ENCODE data around the gene BLMH.

BLMH gene

DNA sequence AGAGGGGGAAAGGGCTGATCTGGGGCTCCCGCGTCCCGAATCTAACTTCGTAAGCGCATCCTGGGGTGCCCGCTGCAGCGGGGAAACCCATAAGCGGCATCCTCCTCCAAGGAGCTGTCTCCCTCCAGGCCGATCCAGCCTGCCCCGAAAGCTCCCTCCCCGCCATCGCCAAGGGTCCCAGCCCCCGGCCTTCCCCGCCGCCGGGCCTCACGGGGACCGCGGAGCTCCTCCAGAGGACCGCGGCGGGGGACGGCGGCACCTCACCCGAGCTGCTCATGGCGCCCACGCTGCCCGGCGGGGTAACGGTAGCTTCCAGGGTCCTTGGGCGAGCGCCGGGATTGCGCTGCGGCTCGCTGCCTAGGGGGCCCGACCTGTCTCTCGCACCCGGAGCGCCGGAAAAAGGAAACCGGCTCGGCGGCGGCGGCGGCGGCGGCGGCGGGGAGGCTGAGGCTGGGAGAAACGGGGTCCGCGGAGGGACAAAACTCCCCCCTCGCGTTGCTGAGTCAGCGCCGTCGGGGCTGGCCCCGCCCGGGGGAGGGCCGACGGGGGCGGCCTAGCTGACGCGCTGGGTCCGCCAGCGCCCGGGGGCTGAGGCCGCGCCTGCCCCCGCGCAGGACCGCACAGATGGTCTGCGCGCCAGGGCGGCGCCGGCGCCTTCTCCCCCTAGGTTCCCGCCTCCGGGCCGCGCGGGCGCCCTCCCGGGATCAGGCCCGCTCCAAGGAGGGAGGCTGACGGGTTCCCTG is at the start of gene BLMH:
TSS of gene BLMH (minus strand) at position 402 of the 743 bp plus-strand sequence. CDS start at position 277, 125 bp downstream.
- peak; percentile 88 for DNase-seq

GRCh38 chr17:30340801-30341356 is 49.1 kb upstream of the BLMH start:
- no peak for DNase-seq

DNA sequence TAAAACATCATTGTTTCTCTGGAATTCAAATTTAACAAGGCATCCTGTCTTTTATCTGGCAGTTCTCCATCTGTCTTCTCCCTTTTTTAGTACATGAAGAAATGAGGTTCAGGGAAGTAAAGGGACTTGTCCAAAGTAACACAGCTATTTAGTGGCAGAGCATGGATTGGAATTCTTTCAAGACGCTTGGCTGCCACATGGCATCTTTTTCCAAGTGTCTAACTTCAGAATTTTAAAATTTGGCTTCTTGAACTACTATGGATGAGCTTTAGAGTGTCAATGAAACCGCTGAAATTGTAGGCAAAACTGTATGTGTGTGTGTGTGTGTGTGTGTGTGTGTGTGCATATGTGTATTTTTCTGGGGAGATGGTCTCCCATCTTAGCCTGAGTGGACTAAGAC is 47.3 kb upstream of the BLMH start:
- no peak for DNase-seq

GRCh38 chr17:30337393-30337999 is 45.8 kb upstream of the BLMH start:
- no peak for DNase-seq

DNA sequence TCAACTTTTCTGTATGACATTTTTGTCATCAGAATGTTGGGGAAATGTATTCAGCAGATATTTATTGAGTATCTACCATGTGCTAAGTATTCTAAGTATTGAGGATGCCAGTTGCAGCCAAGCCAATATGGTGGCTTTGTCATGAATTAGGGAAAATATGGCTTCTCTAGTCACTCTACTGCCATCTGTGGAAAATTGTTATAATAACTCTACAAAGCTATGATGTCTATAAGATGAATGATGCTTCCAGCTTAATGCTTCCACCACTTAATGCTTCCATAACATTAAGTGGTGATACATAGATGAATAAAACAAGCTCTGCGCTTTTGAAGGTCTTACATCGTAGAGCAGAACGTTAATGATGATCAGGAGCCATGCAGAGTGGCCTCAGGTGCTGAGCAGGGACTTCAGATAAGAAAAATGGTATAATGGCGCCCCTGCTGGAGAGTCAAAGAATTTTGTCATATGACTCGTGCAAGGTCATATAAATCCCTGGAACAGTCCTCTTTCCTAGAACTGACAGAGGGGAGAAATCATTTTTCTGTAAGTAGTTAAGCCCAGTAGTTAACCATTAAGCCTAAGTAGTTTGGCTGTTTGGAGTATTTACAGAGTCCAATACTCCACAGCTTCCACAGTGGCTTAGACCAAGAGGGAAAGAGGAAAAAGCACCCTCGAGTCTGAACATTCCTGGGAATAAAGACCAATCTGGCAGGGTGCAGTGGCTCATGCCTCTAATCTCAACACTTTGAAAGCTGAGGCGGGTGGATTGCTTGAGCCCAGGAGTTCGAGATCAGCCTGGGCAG is 44.8 kb upstream of the BLMH start:
- DNase-seq, result peak; percentile 66 to 73

DNA sequence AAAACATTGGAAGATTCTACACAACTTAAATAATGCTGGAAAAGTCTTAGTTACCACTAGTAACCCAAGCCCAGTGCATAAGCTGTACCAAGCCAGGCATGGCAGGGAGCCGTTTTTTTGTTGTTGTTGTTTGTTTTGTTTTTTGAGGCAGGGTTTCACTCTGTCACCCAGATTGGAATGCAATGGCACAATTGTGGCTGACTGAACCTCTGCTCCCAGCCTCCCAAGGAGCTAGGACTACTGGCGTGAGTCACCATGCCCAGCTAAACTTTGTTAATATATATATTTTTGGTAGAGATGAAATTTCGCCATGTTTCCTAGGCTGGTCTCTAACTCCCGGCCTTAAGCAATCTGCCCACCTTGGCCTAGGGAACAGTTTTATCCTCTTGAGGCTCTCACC is 42.7 kb upstream of the BLMH start:
- no peak for DNase-seq

- no peak for DNase-seq
These were observed 42.0 kb upstream of the BLMH start, which contains the start of gene TMIGD1 for GRCh38 chr17:30333503-30334360. TSS of gene TMIGD1 (minus strand) at chr17:30334057. CDS start at chr17:30332133, 1,924 bp downstream.

GRCh38 chr17:30332057-30332542 is 40.4 kb upstream of the BLMH start:
- peak; percentile 47 to 60 for DNase-seq

GRCh38 chr17:30326809-30327208 is 35.1 kb upstream of the BLMH start:
- no peak for DNase-seq

DNA sequence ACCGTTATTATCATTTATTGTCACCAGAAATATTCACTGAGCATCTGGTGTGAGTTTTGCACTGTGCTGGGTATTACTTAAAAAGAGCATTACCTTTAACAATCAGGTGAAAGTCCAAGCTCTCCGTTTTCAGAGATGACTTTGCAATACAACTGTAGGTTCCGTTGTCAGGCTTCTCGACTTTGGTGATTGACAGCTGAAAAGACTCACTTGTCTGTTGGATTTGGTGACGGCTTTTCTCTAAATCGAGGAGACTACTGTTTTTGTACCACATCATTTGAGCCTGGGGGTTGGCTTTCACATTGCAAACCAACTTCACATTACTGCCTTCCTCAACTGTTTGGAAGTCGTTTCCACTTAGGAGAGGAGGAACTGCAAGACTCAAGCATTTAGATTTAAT is 33.0 kb upstream of the BLMH start:
- no peak for DNase-seq

DNA sequence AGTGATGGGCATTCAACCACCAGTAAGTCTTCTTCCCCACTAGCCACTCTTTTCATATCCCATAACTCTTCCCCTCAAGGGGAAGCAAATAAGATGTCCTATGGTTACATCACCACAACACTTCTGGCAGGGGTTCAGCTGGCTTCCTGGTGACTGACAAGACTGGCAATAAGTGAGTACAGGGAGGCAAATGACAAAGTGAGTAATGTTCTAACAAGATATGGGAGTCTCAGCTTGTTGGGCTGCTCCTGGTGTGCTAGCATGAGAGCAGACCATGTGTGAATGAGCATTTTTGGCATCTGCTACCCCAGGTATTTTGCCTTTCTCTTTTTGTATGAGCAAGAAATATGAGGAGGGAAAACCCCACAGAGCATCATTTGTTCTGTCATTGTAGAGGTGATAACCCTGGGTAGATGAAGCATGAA is 32.2 kb upstream of the BLMH start:
- DNase-seq, result peak; percentile 22 to 52

GRCh38 chr17:30323262-30323894 is 31.6 kb upstream of the BLMH start:
- DNase-seq, result no peak

GRCh38 chr17:30321314-30321713 is 29.6 kb upstream of the BLMH start:
- DNase-seq, result no peak

DNA sequence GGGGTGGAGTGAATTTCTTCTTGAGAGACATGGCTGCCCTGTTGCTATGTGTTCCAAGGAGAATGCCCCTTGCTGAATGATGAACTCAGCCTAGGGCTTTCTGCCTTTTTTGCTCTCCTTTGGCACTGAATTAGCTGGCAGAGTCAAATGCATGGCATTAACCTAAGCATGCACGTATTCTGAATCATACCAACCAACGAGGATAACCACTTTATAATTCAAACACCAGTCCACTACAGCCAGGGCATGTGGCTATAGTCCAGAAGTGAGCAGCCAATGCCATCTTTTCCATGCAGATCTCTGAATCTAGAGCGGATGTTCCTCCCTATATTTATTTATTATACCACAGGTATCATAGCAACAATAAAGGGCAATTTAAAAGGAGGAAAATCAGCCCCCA is 26.4 kb upstream of the BLMH start:
- DNase-seq, result no peak

DNA sequence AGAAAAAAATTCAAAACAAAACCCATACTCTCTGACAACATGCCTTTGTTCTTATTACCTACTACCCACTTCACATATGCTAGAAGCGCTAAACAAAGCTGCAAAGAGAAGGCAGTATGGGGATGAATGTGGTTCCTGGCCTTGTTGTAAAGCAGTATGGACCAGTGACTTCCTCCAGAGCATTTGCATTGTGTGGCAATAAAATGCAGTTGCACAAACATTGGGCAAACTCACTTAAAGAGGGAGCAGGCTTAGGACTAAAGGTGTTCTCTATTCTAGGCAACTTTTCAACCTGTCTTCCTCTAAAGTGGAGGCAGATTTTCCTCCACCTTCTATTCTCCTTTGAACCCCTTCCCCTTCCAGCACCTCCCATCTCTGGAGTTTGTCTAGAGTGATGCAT is 25.0 kb upstream of the BLMH start:
- no peak for DNase-seq

DNA sequence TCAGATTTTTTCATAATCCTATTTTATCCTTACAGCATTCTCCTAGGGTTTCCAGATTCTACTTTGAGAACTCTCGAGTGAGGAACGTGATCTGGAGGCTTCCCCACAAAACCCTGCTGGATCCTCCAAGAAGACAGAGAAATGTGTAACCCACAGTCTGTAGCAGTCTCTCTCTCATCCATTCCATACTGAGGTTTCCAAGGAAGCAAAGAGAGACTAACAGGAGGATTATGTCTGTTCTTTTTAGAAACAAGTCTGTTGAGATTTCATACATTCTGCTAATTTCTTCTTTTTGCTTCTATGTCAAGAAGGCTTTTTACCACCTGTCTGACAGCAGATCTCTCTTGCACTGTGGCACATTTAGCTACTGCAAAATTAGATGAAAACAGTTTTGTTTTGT is 23.4 kb upstream of the BLMH start:
- no peak for DNase-seq

DNA sequence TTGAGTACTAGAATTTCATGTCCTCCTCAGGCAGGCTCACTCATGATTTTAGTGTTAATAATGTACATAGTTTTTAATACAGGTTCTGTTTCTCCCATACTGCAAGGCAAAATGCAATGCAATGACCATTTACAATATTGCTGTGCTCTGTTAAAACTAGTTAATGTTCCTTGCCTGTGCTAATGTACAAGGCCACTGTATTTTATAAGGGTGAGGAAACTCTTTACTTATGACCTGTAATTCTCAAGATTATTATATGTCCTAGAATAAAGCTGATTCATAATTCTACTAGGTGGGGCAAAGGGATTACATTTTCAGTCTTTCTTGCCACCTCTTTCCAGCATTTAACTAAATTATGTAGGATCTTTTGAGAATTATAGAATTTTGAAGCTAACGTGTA is 22.7 kb upstream of the BLMH start:
- no peak for DNase-seq

DNA sequence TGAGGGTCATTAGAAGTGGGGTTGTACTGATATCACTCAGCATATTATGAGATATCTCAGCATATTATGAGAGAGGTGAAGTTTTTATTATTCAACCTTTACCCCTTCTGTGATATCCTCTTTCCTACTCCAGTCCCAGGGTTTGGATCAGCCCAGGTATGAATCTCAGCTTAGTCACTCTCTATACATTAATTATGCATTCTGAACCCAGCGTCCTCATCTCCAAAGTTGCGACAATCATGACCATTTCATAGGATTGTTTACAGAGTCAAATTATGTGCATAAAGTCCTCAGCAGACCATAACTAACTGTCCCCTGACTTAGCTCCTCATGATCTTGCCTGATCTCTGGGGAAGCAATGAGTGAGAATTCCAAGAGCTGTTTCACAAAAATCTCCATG is 20.5 kb upstream of the BLMH start:
- no peak for DNase-seq

DNA sequence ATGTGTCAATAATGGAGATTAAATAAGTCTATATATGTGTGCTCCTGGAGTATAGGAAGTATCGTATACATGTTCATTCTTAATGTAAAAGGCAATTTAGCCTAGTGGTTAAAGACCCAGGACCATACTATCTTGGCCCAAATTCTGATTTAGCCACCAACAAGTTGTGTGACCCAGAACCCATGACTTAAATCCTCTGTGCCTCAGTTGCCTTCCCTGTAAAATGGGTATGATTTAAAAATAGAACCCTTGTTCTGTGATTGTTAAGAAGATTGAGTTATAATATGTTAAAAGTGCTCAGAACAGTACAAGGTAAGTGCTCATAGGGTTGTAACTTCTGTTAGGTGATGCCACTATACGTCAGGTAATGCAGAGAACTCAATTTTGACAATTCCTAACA is 18.8 kb upstream of the BLMH start:
- DNase-seq, result no peak

GRCh38 chr17:30309591-30309990 is 17.8 kb upstream of the BLMH start:
- DNase-seq, result no peak

DNA sequence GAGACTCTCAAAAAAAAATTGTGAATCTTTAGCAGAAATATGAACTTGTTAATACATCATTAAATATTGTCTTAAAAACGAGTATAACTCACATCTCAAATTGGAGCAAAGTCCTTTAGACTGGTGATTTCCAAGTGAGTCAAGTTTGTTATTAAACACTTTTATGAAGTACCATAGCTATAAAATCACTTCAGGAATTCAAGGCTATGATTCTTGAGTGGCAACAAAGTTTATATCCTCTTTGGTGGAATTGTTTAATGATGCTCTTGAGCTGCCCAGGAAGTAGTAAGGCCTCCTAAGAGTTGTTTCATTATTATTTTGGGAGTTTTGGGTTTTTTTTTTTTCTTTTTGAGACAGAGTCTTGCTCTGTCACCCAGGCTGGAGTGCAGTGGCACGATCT is 16.7 kb upstream of the BLMH start:
- DNase-seq, result no peak

DNA sequence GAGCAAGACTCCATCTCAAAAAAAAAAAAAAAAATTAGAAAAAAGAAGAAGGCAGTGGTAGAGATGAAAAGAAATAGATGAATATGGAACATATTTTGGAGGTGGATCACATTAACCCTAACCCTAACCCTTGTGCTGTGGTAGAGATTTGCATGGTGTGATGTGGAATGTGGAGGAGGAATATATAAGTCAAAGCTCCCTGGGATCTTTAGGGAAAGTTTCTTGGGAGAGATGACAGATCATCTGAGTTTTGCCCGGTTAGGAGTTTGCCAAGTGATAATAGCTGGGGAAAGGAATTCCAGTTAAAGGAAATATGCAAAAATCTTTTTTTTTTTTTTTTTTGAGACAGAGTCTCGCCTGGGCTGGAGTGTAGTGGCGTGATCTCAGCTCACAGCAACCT is 13.0 kb upstream of the BLMH start:
- no peak for DNase-seq
